Neuronal stem cell (in vitro differentiated cells): ENCODE measurements around the gene LBX1.

Source experiments
- DNase-seq: peaks from one replicate; pipeline ENCODE4 v3.0.0-alpha.2; 2013; ENCODE audit warnings: low spot score
- H2AFZ ChIP-seq: one replicate; pipeline ENCODE4 v1.6.1; 2013; ENCODE audit warnings: mild to moderate bottlenecking, low read length, inconsistent platforms
- H2AK5ac ChIP-seq: 2 replicates; pipeline ENCODE4 v1.6.1; 2013; ENCODE audit warnings: low read depth, mild to moderate bottlenecking, inconsistent platforms, low read length, moderate library complexity, mixed read lengths
- H2BK120ac ChIP-seq: 2 replicates; pipeline ENCODE4 v1.6.1; 2013; ENCODE audit warnings: low read depth, mild to moderate bottlenecking, inconsistent platforms, low read length, moderate library complexity, mixed read lengths
- H2BK12ac ChIP-seq: one replicate; pipeline ENCODE4 v1.6.1; 2013; ENCODE audit warnings: low read length, inconsistent platforms
- H2BK15ac ChIP-seq: 2 replicates; pipeline ENCODE4 v1.6.1; 2013; ENCODE audit warnings: mild to moderate bottlenecking, low read length, inconsistent platforms, mixed read lengths
- H2BK5ac ChIP-seq: one replicate; pipeline ENCODE4 v1.6.1; 2013; ENCODE audit warnings: inconsistent platforms, mild to moderate bottlenecking, low read length, moderate library complexity
- H3K14ac ChIP-seq: one replicate; pipeline ENCODE4 v1.6.1; 2013; ENCODE audit warnings: low read length, inconsistent platforms
- H3K18ac ChIP-seq: 2 replicates; pipeline ENCODE4 v1.6.1; 2013; ENCODE audit warnings: low read length, inconsistent platforms
- H3K23ac ChIP-seq: 2 replicates; pipeline ENCODE4 v1.6.1; 2013; ENCODE audit warnings: low read depth, mild to moderate bottlenecking, mixed read lengths, low read length, inconsistent platforms; ENCODE audit not compliant: poor library complexity
- H3K27ac ChIP-seq: replicated peaks from 3 replicates; pipeline ENCODE4 v1.5.1; 2013; ENCODE audit warnings: low read length, inconsistent platforms
- H3K27me3 ChIP-seq, 3 experiments: 2 replicates each; pipeline ENCODE4 v1.6.1; 2013; ENCODE audit warnings: low read length in 3 of 3, mild to moderate bottlenecking in 2 of 3, inconsistent platforms in 1 of 3, low read depth in 1 of 3, mixed read lengths in 1 of 3, moderate library complexity in 1 of 3; ENCODE audit not compliant: control insufficient read depth in 3 of 3, insufficient read depth in 3 of 3
- H3K36me3 ChIP-seq, 2 donors: replicated peaks in 1 of 2; 2 replicates each; pipeline ENCODE4 v1.6.1; 2013; ENCODE audit warnings: low read length in 2 of 2; ENCODE audit not compliant: control insufficient read depth in 2 of 2, insufficient read depth in 2 of 2
- H3K4ac ChIP-seq: 2 replicates; pipeline ENCODE4 v1.6.1; 2013; ENCODE audit warnings: inconsistent platforms, mild to moderate bottlenecking, low read length, moderate library complexity
- H3K4me1 ChIP-seq, 2 donors: 1 replicate in 1 of 2; 2 replicates in 1 of 2; pipeline ENCODE4 v1.6.1; 2013; ENCODE audit warnings: low read length in 2 of 2, low read depth in 1 of 2; ENCODE audit not compliant: control insufficient read depth in 2 of 2, insufficient read depth in 1 of 2
- H3K4me2 ChIP-seq: one replicate; pipeline ENCODE4 v1.6.1; 2013; ENCODE audit warnings: mild to moderate bottlenecking, low read length, inconsistent platforms; ENCODE audit not compliant: insufficient read depth, poor library complexity, severe bottlenecking
- H3K4me3 ChIP-seq, 2 donors: 2 replicates each; pipeline ENCODE4 v1.5.1; 2013; ENCODE audit warnings: low read length in 2 of 2, mild to moderate bottlenecking in 2 of 2, inconsistent platforms in 1 of 2, moderate library complexity in 1 of 2
- H3K79me1 ChIP-seq: one replicate; pipeline ENCODE4 v1.6.1; 2013; ENCODE audit warnings: low read depth, mild to moderate bottlenecking, inconsistent platforms, low read length, moderate library complexity
- H3K9ac ChIP-seq: one replicate; pipeline ENCODE4 v1.6.1; 2013; ENCODE audit warnings: mild to moderate bottlenecking, low read depth, low read length, inconsistent platforms; ENCODE audit not compliant: poor library complexity
- H3K9me3 ChIP-seq, 2 donors: replicated peaks in 1 of 2; 2 replicates each; pipeline versions ENCODE3 to v1.6.1; 2013; ENCODE audit warnings: low read length in 2 of 2, mild to moderate bottlenecking in 2 of 2, inconsistent platforms in 1 of 2, low read depth in 1 of 2, mixed read lengths in 1 of 2, moderate library complexity in 1 of 2; ENCODE audit not compliant: control insufficient read depth in 2 of 2, insufficient read depth in 1 of 2
- H4K8ac ChIP-seq: one replicate; pipeline ENCODE4 v1.6.1; 2013; ENCODE audit warnings: low read depth, mild to moderate bottlenecking, inconsistent platforms, low read length, moderate library complexity
- H4K91ac ChIP-seq: one replicate; pipeline ENCODE4 v1.6.1; 2013; ENCODE audit warnings: low read length, low read depth, mild to moderate bottlenecking, inconsistent platforms; ENCODE audit not compliant: poor library complexity
- WGBS, 2 donors: extraction: QIAGEN DNeasy Blood & Tissue Kit; methylation state at CpG; one replicate each; pipeline ENCODE4 v1.1.7; 2013; ENCODE audit warnings: missing lambda C conversion rate in 2 of 2, mixed read lengths in 1 of 2; ENCODE audit not compliant: insufficient read length in 2 of 2, insufficient replicate concordance in 1 of 2; ENCODE audit errors: extremely low coverage in 2 of 2; 5-methylcytosine and 5-hydroxymethylcytosine counted together

LBX1 gene

GRCh38 chr10:101272229-101272868 is 43.1 kb upstream of the LBX1 start:
- peaks cover 4 to 8% of the 10 kb centered on the region in 2 donors for H3K4me1 ChIP-seq
- peak; percentile 75 for DNase-seq
- no peak overlapping the region for H2BK15ac ChIP-seq
- H3K27ac ChIP-seq = no peak overlapping the region
- no peak overlapping the region for H3K4me3 ChIP-seq
- H2BK12ac ChIP-seq = no peak overlapping the region
- H2AFZ ChIP-seq = no peak overlapping the region
- H3K4me2 ChIP-seq = no peak overlapping the region
- peak overlapping the region; percentile 29 for H3K18ac ChIP-seq
- WGBS, 2 donors = no CpG with 5 or more reads among the region's 13 CpGs
- H4K8ac ChIP-seq = no peak overlapping the region
- no peak overlapping the region for H4K91ac ChIP-seq
- peaks cover 0 to 44% (median 31%) of the 10 kb centered on the region in 3 experiments for H3K27me3 ChIP-seq
- no peak overlapping the region for H2BK120ac ChIP-seq
- no peak overlapping the region for H3K14ac ChIP-seq
- no peak overlapping the region for H2BK5ac ChIP-seq
- H3K9ac ChIP-seq = no peak overlapping the region
- no peaks in the 10 kb centered on the region for H3K36me3 ChIP-seq
- no peak overlapping the region for H2AK5ac ChIP-seq
- no peak overlapping the region for H3K4ac ChIP-seq
- H3K23ac ChIP-seq = no peak overlapping the region
- no peaks in the 10 kb centered on the region for H3K79me1 ChIP-seq
- no peaks in the 10 kb centered on the region for H3K9me3 ChIP-seq

GRCh38 chr10:101270763-101271162 is 41.5 kb upstream of the LBX1 start:
- Histone ChIP-seq H3K14ac (no peak overlapping the region), H2AK5ac (no peak overlapping the region), H3K36me3 (no peaks in the 10 kb centered on the region), H2BK15ac (no peak overlapping the region), H3K27me3 (peaks cover 0 to 30% (median 20%) of the 10 kb centered on the region in 3 experiments), H3K27ac (no peak overlapping the region), H3K23ac (no peak overlapping the region), H3K4me2 (no peak overlapping the region), H3K18ac (no peak overlapping the region), H3K4ac (no peak overlapping the region), H2BK5ac (no peak overlapping the region), H3K4me3 (no peak overlapping the region), H4K91ac (no peak overlapping the region), H3K9me3 (no peaks in the 10 kb centered on the region), H4K8ac (no peak overlapping the region), H2BK12ac (no peak overlapping the region), H2BK120ac (no peak overlapping the region), H3K4me1 (peaks cover 12 to 15% of the 10 kb centered on the region in 2 donors), H3K9ac (no peak overlapping the region), H3K79me1 (no peaks in the 10 kb centered on the region), H2AFZ (no peak overlapping the region)
- WGBS, 2 donors = no CpG with 5 or more reads among the region's 3 CpGs
- no peak for DNase-seq

- Histone ChIP-seq H2AFZ (no peak overlapping the region), H2BK12ac (no peak overlapping the region), H3K79me1 (no peaks in the 10 kb centered on the region), H3K4me2 (no peak overlapping the region), H3K27ac (no peak overlapping the region), H3K27me3 (peaks cover 0 to 40% (median 15%) of the 10 kb centered on the region in 3 experiments), H2BK120ac (no peak overlapping the region), H4K91ac (no peak overlapping the region), H3K4me3 (no peak overlapping the region), H3K9ac (no peak overlapping the region), H4K8ac (no peak overlapping the region), H3K4me1 (peaks cover 15 to 22% of the 10 kb centered on the region in 2 donors), H3K4ac (no peak overlapping the region), H3K9me3 (no peaks in the 10 kb centered on the region), H3K18ac (no peak overlapping the region), H3K14ac (no peak overlapping the region), H2BK5ac (no peak overlapping the region), H3K23ac (no peak overlapping the region), H2AK5ac (no peak overlapping the region), H2BK15ac (no peak overlapping the region), H3K36me3 (no peaks in the 10 kb centered on the region)
- no CpG with 5 or more reads among the region's 4 CpGs for WGBS, 2 donors
- DNase-seq = no peak
Measured at GRCh38 chr10:101267776-101268175, 38.5 kb upstream of the LBX1 start.

GRCh38 chr10:101267290-101267680 is 38.0 kb upstream of the LBX1 start:
- Histone ChIP-seq H4K91ac (no peak overlapping the region), H3K9me3 (no peaks in the 10 kb centered on the region), H2BK120ac (no peak overlapping the region), H3K18ac (no peak overlapping the region), H3K4me1 (peaks cover 15 to 20% of the 10 kb centered on the region in 2 donors), H3K27me3 (peaks cover 0 to 40% (median 11%) of the 10 kb centered on the region in 3 experiments), H2AFZ (no peak overlapping the region), H3K14ac (no peak overlapping the region), H3K36me3 (no peaks in the 10 kb centered on the region), H3K79me1 (no peaks in the 10 kb centered on the region), H3K4ac (no peak overlapping the region), H3K4me3 (no peak overlapping the region), H3K4me2 (no peak overlapping the region), H2BK15ac (no peak overlapping the region), H2BK12ac (no peak overlapping the region), H2BK5ac (no peak overlapping the region), H2AK5ac (no peak overlapping the region), H4K8ac (no peak overlapping the region), H3K27ac (no peak overlapping the region), H3K23ac (no peak overlapping the region), H3K9ac (no peak overlapping the region)
- WGBS, 2 donors = no CpG with 5 or more reads among the region's 7 CpGs
- no peak for DNase-seq
